Coronary artery (tissue), 2 donors: Measurements from ENCODE around the gene AMER2.

Experiments
- DNase-seq: peaks from one replicate; pipeline ENCODE4 v3.0.0-alpha.2; 2017; ENCODE audit warnings: low spot score
- H3K27ac ChIP-seq, 2 donors: fragments of 200-600 bp; sonication (generic); one replicate each; pipeline ENCODE4 v1.5.1; 2016 to 2019
- H3K4me3 ChIP-seq: fragments of 200-600 bp; sonication (generic); 2 replicates; pipeline ENCODE4 v1.5.1; 2016; ENCODE audit warnings: mild to moderate bottlenecking, moderate library complexity
- TF ChIP-seq, protein P1 (sequence below): fragments of 200-600 bp; sonication (generic); IDR thresholded peaks from one replicate; pipeline ENCODE4 v1.5.1; 2019; ENCODE audit warnings: antibody characterized with exemption

Gene AMER2

DNA sequence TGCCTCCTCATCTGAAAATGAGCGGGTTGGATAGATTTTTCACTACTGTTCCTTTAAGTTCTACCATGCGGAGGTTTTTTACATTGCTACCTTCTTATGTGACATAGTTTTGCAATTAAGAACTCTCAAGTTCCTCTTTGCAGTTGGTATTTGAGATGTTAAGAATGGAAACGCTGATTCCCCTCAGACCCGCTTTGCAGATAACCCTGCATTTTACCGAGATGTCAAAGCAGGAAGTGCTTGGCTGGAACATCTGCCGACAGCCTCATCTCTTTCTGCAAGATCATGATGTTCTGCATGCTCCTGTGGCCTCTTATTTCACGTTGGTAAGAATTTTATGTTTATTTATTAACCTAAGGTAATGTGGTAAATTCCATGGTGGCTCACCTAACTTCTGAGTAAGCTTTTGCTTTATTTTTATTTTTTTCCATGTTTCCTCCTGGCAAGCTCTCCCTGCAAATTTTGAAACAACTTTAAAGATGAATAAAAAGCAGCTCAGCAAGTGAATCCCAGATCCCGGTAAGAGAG lies 53.6 kb downstream of the AMER2 start:
- no peak overlapping the region for H3K27ac ChIP-seq
- DNase-seq: no peak
- no peak overlapping the region for H3K4me3 ChIP-seq
- TF ChIP-seq, protein P1, sequence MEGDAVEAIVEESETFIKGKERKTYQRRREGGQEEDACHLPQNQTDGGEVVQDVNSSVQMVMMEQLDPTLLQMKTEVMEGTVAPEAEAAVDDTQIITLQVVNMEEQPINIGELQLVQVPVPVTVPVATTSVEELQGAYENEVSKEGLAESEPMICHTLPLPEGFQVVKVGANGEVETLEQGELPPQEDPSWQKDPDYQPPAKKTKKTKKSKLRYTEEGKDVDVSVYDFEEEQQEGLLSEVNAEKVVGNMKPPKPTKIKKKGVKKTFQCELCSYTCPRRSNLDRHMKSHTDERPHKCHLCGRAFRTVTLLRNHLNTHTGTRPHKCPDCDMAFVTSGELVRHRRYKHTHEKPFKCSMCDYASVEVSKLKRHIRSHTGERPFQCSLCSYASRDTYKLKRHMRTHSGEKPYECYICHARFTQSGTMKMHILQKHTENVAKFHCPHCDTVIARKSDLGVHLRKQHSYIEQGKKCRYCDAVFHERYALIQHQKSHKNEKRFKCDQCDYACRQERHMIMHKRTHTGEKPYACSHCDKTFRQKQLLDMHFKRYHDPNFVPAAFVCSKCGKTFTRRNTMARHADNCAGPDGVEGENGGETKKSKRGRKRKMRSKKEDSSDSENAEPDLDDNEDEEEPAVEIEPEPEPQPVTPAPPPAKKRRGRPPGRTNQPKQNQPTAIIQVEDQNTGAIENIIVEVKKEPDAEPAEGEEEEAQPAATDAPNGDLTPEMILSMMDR: no peak

DNA sequence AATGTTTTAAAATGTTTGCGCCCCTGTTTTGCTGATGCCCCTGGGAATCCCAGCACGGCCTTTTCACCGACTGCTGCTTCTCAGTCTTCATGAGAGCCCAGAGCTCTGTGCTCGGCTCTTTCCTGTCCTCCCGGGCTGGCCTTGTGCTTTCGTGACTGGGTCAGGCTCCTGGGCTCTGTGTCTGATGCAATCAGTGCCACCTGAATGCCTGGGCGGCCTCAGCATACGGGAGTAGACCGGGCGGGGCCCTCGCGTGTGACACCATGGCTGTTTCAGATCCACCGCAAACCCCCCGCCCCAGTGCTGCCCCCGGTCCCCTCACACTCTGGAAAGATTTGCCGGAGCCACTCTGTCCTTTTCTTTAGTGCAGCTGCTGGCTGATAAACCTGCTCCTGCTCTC lies 54.8 kb downstream of the AMER2 start:
- no peak overlapping the region for H3K4me3 ChIP-seq
- TF ChIP-seq, protein P1: no peak
- no peak overlapping the region for H3K27ac ChIP-seq
- DNase-seq: no peak

DNA sequence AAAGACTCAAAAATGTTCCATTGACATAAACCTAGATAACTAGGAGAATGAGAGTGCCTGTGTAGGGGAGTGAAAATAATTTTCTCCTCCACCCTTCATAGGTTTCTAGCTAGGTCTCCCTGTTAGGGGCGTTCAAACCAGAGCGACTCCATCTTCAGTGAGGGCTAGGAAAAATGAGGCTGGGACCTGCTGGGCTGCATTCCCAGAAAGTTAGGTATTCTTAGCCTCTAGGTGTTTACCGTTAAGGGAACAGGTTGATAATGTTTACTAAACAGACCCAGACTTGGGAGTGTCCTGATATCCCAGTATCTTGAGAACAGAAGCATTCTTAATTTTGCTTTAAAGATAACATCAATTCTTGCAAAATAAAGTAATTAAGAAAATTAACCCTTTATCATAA lies 56.0 kb downstream of the AMER2 start:
- no peak overlapping the region for H3K27ac ChIP-seq
- DNase-seq: no peak
- TF ChIP-seq, protein P1: no peak

DNA sequence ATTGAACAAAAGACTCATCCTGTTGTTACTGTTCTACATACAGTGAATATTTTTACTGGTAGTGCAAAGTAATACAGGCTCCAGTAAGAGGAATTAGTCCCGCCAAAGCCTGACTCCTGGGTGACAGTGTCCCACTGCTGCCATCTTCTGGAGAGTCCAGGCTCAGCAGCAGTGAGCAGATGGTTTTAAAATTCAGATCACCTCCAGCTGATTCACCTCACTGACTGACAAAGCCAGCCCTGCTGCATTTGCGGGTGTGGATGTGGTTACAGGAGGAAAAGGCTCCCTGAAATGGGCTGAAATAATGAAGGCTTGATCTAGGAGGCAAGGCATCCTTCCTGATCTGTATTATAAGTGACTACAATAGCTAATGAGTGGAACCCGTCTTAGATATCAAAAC lies 57.9 kb downstream of the AMER2 start:
- Histone ChIP-seq H3K4me3 (no peak overlapping the region), H3K27ac (no peak overlapping the region)
- no peak for DNase-seq
- TF ChIP-seq, protein P1: peak; percentile 60

More for the DNA sequence above, 56.0 kb downstream of the AMER2 start:
- no peak overlapping the region for H3K4me3 ChIP-seq

DNA sequence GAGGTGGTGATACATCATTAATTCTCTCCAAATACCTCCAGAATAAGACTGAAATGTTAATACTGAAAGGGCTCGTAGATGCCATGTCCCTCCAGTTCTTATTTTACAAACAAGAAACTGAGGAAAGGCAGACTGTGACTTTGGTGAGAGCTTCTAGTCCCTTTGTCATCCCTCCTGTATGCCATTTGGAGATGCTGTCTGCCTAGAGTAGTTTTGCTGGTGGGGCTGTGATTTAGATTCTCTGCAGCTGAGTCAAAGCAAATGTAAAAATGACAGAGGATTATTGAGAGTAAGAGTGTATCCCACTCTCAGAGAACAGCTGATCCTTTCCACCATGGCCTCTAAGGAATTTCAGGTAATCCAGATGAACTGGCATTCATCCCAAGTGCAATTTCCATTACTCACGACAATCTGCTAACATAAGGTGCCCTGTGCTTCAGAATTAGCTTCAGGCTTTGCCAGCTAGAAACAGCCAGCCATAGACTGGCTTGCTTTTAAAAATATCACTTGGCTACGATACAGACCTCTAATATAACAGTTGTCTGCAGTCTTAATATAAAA lies 59.3 kb downstream of the AMER2 start:
- H3K4me3 ChIP-seq: no peak overlapping the region
- TF ChIP-seq, protein P1: no peak
- H3K27ac ChIP-seq: no peak overlapping the region
- DNase-seq: no peak
